Thyroid gland (tissue), 4 donors: ENCODE data around the gene EHMT1. TPM values are rescaled to one million over a fixed set of nuclear protein-coding genes. Genes with fewer than 3 reads are reported as not detected.

Experiments
- DNase-seq, 2 donors: peaks; one replicate each; pipeline ENCODE4 v3.0.0-alpha.2; 2019
- H3K27ac ChIP-seq, 3 donors: fragments of 200-600 bp; sonication (generic); 1 replicate in 2 of 3; 2 replicates in 1 of 3; pipeline ENCODE4 v1.5.1; 2016 to 2019; ENCODE audit warnings: mild to moderate bottlenecking in 1 of 3, moderate library complexity in 1 of 3
- H3K27me3 ChIP-seq: fragments of 200-600 bp; sonication (generic); one replicate; pipeline ENCODE4 v1.5.1; 2019
- H3K36me3 ChIP-seq, 2 donors: fragments of 200-600 bp; sonication (generic); one replicate each; pipeline ENCODE4 v1.5.1; 2016 to 2019
- H3K4me1 ChIP-seq, 2 donors: fragments of 200-600 bp; sonication (generic); one replicate each; pipeline ENCODE4 v1.5.1; 2017 to 2019
- H3K4me3 ChIP-seq, 3 donors: fragments of 200-600 bp; sonication (generic); replicated peaks in 1 of 3; 1 replicate in 2 of 3; 2 replicates in 1 of 3; pipeline ENCODE4 v1.5.1; 2016; ENCODE audit warnings: mild to moderate bottlenecking in 1 of 3
- H3K9me3 ChIP-seq: fragments of 200-600 bp; sonication (generic); one replicate; pipeline ENCODE4 v1.5.1; 2017
- CTCF ChIP-seq, 6 experiments: fragments of 200-600 bp in 3 of 6; fragments of 450-650 bp in 3 of 6; sonication (generic) in 3 of 6; IDR thresholded peaks; one replicate each; pipeline ENCODE4 v1.5.1; 2016 to 2019; ENCODE audit warnings: antibody characterized with exemption in 6 of 6, mild to moderate bottlenecking in 2 of 6, inconsistent platforms in 1 of 6, moderate library complexity in 1 of 6
- POLR2A ChIP-seq, 2 donors: fragments of 450-650 bp; IDR thresholded peaks; one replicate each; pipeline ENCODE4 v1.6.1; 2017; ENCODE audit warnings: antibody characterized with exemption in 2 of 2, mild to moderate bottlenecking in 2 of 2, moderate library complexity in 1 of 2
- WGBS, 2 donors: methylation state at CpG; one replicate each; pipeline ENCODE4 v1.1.5; 2017; 5-methylcytosine and 5-hydroxymethylcytosine counted together
- intact Hi-C: fragments of 100-400 bp; cut with DNase I; formaldehyde crosslinking; loops from one replicate; pipeline ENCODE4 v1.15.1; 2023
- total RNA-seq, 4 donors: library from RNA; depleted of rRNA; stranded (reverse); fragments of >200 nt; gene quantifications; one replicate each; pipeline ENCODE4 v1.2.3, GENCODE V29; 2016

EHMT1 gene
- total RNA-seq, 4 donors from 2014 or later, result 56.8 to 99.5 (median 94.4) TPM

- intact Hi-C loops, result loop anchor here (10.0 kb wide), 1 partner anchor 58 kb away; the partner anchor contains the start of genes MRPL41 and PNPLA7
- Histone ChIP-seq H3K27me3 (no peaks in the 10 kb centered on the region), H3K27ac (peak overlapping the region; percentile 67 to 82 (median 82)), H3K4me3 (no peak overlapping the region), H3K36me3 (peaks cover 20 to 24% of the 10 kb centered on the region in 2 donors), H3K4me1 (peaks cover 26 to 38% of the 10 kb centered on the region in 2 donors), H3K9me3 (no peaks in the 10 kb centered on the region)
- TF ChIP-seq CTCF (IDR thresholded peaks at IDR 0.05) (no peak), POLR2A (IDR thresholded peaks at IDR 0.05) (no peak)
- no peak for DNase-seq
- WGBS, 2 donors, result 93 to 94% methylated on average over 3 to 5 of the region's 5 CpGs
Observed at GRCh38 chr9:137613259-137613658, 5.5 kb upstream of the EHMT1 start.

GRCh38 chr9:137613738-137614523, 4.9 kb upstream of the EHMT1 start:
- WGBS, 2 donors, result 98 to 100% methylated on average over 1 to 8 of the region's 27 CpGs
- no peak for TF ChIP-seq CTCF (IDR thresholded peaks at IDR 0.05)
- no peak for TF ChIP-seq POLR2A (IDR thresholded peaks at IDR 0.05)
- intact Hi-C loops, result loop anchor here (10.0 kb wide), 1 partner anchor 59 kb away; the partner anchor contains the start of genes MRPL41 and PNPLA7
- no peak for DNase-seq
- Histone ChIP-seq H3K9me3 (no peaks in the 10 kb centered on the region), H3K36me3 (peaks cover 20 to 24% of the 10 kb centered on the region in 2 donors), H3K4me1 (peaks cover 26 to 38% of the 10 kb centered on the region in 2 donors), H3K4me3 (no peak overlapping the region), H3K27me3 (no peaks in the 10 kb centered on the region), H3K27ac (no peak overlapping the region)

- H3K9me3 ChIP-seq, result no peaks in the 10 kb centered on the region
- no peak overlapping the region for H3K27ac ChIP-seq
- TF ChIP-seq POLR2A (IDR thresholded peaks at IDR 0.05), result no peak
- TF ChIP-seq CTCF (IDR thresholded peaks at IDR 0.05), result no peak
- 96 to 98% methylated on average over 11 to 20 of the region's 25 CpGs for WGBS, 2 donors
- no peak overlapping the region for H3K4me3 ChIP-seq
- DNase-seq, result no peak
- H3K27me3 ChIP-seq, result no peaks in the 10 kb centered on the region
- H3K4me1 ChIP-seq, result peaks cover 27 to 39% of the 10 kb centered on the region in 2 donors
- intact Hi-C loops, result loop anchor here (10.0 kb wide), 1 partner anchor 60 kb away; the partner anchor contains the start of genes MRPL41 and PNPLA7
- H3K36me3 ChIP-seq, result peaks cover 20 to 24% of the 10 kb centered on the region in 2 donors
Observed at GRCh38 chr9:137614631-137615386, 4.0 kb upstream of the EHMT1 start.

- Histone ChIP-seq H3K4me3 (no peak overlapping the region), H3K27ac (no peak overlapping the region), H3K27me3 (no peaks in the 10 kb centered on the region), H3K36me3 (peaks cover 20 to 24% of the 10 kb centered on the region in 2 donors), H3K4me1 (peaks cover 34 to 45% of the 10 kb centered on the region in 2 donors), H3K9me3 (no peaks in the 10 kb centered on the region)
- intact Hi-C loops, result loop anchor here (10.0 kb wide), 1 partner anchor 61 kb away; the partner anchor contains the start of genes MRPL41 and PNPLA7
- 92% methylated on average over 5 to 9 of the region's 19 CpGs for WGBS, 2 donors
- DNase-seq, result no peak
- no peak for TF ChIP-seq CTCF (IDR thresholded peaks at IDR 0.05)
- no peak for TF ChIP-seq POLR2A (IDR thresholded peaks at IDR 0.05)
Observed at GRCh38 chr9:137615387-137615871, 3.4 kb upstream of the EHMT1 start.
